DOHH2 (cell line): Measurements from ENCODE around the gene IGSF3.
"Not testable (repeated sequence)": the region's sequence is repeated elsewhere in the genome, so short reads cannot be mapped to it uniquely, and the experiment has no call there.

Experiments used
- EZH2phosphoT487 ChIP-seq: fragments of 200-600 bp; sonication (generic); IDR thresholded peaks from 2 replicates; pipeline ENCODE4 v1.6.1; 2017; ENCODE audit warnings: borderline replicate concordance, mild to moderate bottlenecking, antibody characterized with exemption, low read length, moderate library complexity, mixed read lengths
- TF ChIP-seq, protein P1 (sequence below): fragments of 200-600 bp; sonication (generic); IDR thresholded peaks from one replicate; pipeline ENCODE4 v1.5.1; 2014; ENCODE audit warnings: antibody characterized with exemption, mild to moderate bottlenecking, low read depth, low read length; ENCODE audit not compliant: poor library complexity, severe bottlenecking

DNA sequence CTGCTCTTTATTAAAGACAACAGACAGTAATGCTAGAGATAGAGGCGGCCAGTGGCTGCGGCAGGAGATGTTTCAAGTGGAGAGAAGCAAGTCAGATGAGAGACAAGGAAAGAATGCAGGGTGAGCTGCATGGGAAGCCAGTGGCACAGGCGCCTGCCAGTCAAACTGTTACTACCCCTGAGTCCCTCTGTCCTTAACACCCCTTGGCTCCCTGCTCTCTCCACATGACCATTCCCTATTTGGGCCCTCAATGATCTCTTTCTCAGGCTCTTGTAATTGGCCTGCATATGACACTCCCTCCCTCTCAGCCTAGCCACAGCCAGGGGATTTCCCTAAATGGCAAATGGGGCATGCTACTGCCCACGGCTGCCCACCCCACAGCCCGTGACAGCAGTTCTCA is 74.1 kb downstream of the IGSF3 start:
- TF ChIP-seq, protein P1, sequence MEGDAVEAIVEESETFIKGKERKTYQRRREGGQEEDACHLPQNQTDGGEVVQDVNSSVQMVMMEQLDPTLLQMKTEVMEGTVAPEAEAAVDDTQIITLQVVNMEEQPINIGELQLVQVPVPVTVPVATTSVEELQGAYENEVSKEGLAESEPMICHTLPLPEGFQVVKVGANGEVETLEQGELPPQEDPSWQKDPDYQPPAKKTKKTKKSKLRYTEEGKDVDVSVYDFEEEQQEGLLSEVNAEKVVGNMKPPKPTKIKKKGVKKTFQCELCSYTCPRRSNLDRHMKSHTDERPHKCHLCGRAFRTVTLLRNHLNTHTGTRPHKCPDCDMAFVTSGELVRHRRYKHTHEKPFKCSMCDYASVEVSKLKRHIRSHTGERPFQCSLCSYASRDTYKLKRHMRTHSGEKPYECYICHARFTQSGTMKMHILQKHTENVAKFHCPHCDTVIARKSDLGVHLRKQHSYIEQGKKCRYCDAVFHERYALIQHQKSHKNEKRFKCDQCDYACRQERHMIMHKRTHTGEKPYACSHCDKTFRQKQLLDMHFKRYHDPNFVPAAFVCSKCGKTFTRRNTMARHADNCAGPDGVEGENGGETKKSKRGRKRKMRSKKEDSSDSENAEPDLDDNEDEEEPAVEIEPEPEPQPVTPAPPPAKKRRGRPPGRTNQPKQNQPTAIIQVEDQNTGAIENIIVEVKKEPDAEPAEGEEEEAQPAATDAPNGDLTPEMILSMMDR: not testable (repeated sequence)
- not testable (repeated sequence) for TF ChIP-seq EZH2phosphoT487
